Skeletal muscle tissue (tissue), 4 donors: ENCODE data around the gene SETD3. TPM values are rescaled to one million over a fixed set of nuclear protein-coding genes. Genes with fewer than 3 reads are reported as not detected.

Experiments used
- H3K27ac ChIP-seq: one replicate; pipeline ENCODE4 v1.7.0; 2013; ENCODE audit warnings: mild to moderate bottlenecking, low read depth, low read length, inconsistent platforms
- H3K27me3 ChIP-seq, 3 donors: one replicate each; pipeline ENCODE4 v1.7.0; 2013; ENCODE audit warnings: low read length in 3 of 3; ENCODE audit not compliant: control insufficient read depth in 3 of 3, insufficient read depth in 3 of 3
- H3K36me3 ChIP-seq, 3 donors: one replicate each; pipeline ENCODE4 v1.7.0; 2013; ENCODE audit warnings: low read length in 3 of 3; ENCODE audit not compliant: control insufficient read depth in 3 of 3, insufficient read depth in 3 of 3
- H3K4me1 ChIP-seq, 3 donors: one replicate each; pipeline ENCODE4 v1.7.0; 2013; ENCODE audit warnings: low read length in 3 of 3, mild to moderate bottlenecking in 3 of 3; ENCODE audit not compliant: control insufficient read depth in 3 of 3, insufficient read depth in 3 of 3
- H3K4me3 ChIP-seq, 3 donors: one replicate each; pipeline ENCODE4 v1.7.0; 2013; ENCODE audit warnings: low read length in 3 of 3
- H3K9ac ChIP-seq, 3 donors: one replicate each; pipeline ENCODE4 v1.7.0; 2013; ENCODE audit warnings: low read length in 3 of 3, mild to moderate bottlenecking in 3 of 3, moderate library complexity in 2 of 3, low read depth in 1 of 3
- H3K9me3 ChIP-seq, 3 donors: one replicate each; pipeline ENCODE4 v1.7.0; 2013; ENCODE audit warnings: low read length in 3 of 3; ENCODE audit not compliant: control insufficient read depth in 3 of 3
- total RNA-seq: library from RNA; depleted of rRNA; stranded (reverse); fragments of >200 nt; gene quantifications from one replicate; pipeline ENCODE4 v1.2.3, GENCODE V29; 2014
- donor health status: Osteomylitis.

The SETD3 gene
- total RNA-seq, 1 donor from 2014 or later: 112 TPM

DNA sequence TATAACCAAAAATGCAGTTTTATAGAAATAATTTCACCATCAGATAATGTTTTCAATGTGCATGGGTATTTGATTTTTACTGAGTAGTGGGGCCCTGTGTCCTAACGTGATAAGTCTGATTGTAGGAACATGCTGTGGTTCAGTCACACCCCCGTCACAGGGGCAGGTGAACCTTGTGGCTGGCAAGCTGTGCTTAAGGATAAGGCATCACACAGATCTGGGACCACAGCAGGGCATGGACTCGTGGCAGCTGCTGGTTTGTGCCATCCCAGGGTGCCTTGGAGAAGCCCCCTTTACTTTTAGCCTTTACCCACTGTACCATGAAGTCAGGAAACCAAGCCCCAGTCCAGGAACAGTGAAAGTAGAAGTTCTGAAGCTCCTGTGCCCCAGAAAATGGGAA, 17.2 kb upstream of the SETD3 start:
- H3K9me3 ChIP-seq: no peaks in the 10 kb centered on the region
- H3K4me3 ChIP-seq: no peak overlapping the region
- H3K4me1 ChIP-seq: peaks cover 0 to 3% (median 0%) of the 10 kb centered on the region in 3 donors
- H3K27ac ChIP-seq: no peak overlapping the region
- no peak overlapping the region for H3K9ac ChIP-seq
- peaks cover 49 to 67% (median 62%) of the 10 kb centered on the region in 3 donors for H3K36me3 ChIP-seq
- no peaks in the 10 kb centered on the region for H3K27me3 ChIP-seq

DNA sequence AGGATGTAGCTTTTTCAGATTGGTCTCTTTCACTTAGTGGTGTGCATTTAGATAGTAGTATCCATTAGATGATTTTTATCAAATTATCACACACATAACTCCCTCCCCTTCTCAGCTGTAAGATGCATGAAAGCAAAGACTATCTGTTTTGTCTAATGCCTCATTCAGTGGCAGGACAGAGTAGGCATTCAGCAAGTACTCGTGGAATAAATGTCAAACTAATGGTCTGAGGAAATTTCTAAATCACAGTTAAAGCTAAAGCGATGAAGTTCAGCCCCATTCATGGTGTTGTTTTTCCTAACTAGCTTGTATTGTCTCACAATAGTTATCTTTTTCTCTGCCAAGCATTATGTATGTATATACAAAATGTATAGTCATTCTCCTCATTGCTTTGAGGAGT, 16.7 kb upstream of the SETD3 start:
- Histone ChIP-seq H3K4me3 (no peak overlapping the region), H3K27me3 (no peaks in the 10 kb centered on the region), H3K36me3 (peaks cover 43 to 65% (median 56%) of the 10 kb centered on the region in 3 donors), H3K9ac (no peak overlapping the region), H3K27ac (no peak overlapping the region), H3K9me3 (no peaks in the 10 kb centered on the region), H3K4me1 (peaks cover 0 to 3% (median 0%) of the 10 kb centered on the region in 3 donors)

DNA sequence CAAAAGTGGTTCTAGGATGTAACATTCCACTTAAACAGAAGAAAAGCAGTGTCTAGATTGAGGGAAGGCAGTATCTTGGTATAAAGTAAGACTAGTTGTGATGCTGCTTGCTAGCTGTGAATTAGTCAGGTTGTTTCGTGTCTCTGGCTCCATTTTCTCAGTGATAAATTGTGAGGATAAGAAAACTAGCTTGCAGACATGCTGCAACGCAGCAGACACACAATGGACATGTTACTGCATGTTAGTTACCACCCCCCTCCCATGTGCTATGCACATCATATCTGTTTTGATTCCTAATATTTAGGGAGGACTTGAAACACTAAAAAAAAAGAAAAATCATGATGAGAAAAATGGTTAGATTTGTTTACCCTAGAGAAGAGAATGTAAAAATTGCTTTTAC, 3.4 kb upstream of the SETD3 start:
- no peaks in the 10 kb centered on the region for H3K36me3 ChIP-seq
- no peaks in the 10 kb centered on the region for H3K27me3 ChIP-seq
- no peak overlapping the region for H3K27ac ChIP-seq
- peaks cover 28 to 51% (median 39%) of the 10 kb centered on the region in 3 donors for H3K4me1 ChIP-seq
- H3K9ac ChIP-seq: no peak overlapping the region
- H3K9me3 ChIP-seq: no peaks in the 10 kb centered on the region
- H3K4me3 ChIP-seq: no peak overlapping the region

DNA sequence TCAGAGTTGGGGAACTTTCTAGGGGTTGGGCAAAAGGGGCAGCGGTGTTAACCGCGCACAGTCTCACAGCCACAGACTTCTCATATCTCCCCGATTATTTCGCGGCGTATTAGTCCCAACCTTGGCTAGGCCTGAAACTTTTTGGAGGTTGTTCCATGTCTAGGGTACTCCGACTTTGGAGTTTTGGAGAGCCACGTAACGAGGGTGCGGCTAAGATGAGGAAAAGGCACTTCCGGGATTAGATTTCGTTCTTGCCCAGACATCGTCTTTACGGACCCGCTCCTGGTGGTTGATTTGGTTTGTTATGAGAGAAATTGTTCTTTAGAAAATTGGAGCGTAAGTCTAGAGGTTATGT, 1.1 kb upstream of the SETD3 start:
- H3K4me3 ChIP-seq: peak overlapping the region; percentile 93 to 96 (median 93)
- peak overlapping the region; percentile 98 for H3K27ac ChIP-seq
- peak overlapping the region; percentile 95 to 99 (median 97) for H3K9ac ChIP-seq
- no peaks in the 10 kb centered on the region for H3K36me3 ChIP-seq
- peaks cover 33 to 52% (median 44%) of the 10 kb centered on the region in 3 donors for H3K4me1 ChIP-seq
- H3K27me3 ChIP-seq: no peaks in the 10 kb centered on the region
- H3K9me3 ChIP-seq: no peaks in the 10 kb centered on the region

DNA sequence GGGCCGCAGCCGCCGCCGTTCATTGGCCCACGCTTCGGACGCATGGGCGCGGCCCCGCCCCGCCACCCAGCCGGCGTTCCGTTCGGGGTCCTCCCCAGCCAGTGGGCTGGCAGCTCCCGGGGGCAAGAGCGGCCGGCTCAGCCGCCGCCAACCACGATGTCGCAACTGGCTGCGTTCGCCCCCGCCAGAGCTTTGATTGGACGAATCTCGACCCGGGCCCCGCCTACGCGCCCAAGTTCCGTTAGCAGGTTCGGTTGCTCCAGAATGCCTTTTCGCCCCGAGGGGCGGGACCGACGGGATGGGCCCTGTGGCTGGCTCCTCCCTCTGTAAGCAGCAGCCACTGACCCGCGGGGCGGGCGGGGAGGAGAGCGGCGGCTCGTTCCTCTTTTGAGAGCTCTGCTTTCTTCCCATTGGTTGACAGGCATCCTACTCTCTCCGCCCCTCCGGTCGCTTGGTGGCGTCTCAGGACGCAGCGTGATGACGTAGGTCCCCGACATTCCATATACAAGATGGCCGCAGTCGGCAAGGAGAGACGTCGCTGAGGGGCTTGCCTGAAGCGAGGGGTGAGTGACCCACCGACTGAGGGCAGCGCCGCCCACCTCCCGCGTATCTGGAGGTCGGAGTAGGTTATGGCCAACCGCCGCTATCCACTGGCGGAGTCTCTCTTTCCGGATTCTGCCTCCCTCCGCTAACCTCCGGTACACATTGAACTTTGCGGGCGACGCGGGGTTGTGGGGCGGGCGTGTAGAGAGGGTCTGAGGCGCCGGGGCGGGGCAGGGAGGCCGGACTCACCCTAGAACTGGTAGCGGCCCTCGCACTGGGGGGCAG, 472 bp upstream of the SETD3 start, which contains the start of gene CCNK:
TSS of gene CCNK (plus strand) at position 493 of the 828 bp plus-strand sequence. CDS start 11,269 bp downstream, outside the sequence.
- Histone ChIP-seq H3K9ac (peak within 1 kb of the TSS; percentile 95 to 99 (median 97)), H3K4me1 (peaks cover 33 to 47% (median 41%) of the 10 kb centered on the region in 3 donors), H3K4me3 (peak within 1 kb of the TSS; percentile 93 to 96 (median 93)), H3K27me3 (no peaks in the 10 kb centered on the region), H3K36me3 (no peaks in the 10 kb centered on the region), H3K27ac (peak within 1 kb of the TSS; percentile 98), H3K9me3 (no peaks in the 10 kb centered on the region)

DNA sequence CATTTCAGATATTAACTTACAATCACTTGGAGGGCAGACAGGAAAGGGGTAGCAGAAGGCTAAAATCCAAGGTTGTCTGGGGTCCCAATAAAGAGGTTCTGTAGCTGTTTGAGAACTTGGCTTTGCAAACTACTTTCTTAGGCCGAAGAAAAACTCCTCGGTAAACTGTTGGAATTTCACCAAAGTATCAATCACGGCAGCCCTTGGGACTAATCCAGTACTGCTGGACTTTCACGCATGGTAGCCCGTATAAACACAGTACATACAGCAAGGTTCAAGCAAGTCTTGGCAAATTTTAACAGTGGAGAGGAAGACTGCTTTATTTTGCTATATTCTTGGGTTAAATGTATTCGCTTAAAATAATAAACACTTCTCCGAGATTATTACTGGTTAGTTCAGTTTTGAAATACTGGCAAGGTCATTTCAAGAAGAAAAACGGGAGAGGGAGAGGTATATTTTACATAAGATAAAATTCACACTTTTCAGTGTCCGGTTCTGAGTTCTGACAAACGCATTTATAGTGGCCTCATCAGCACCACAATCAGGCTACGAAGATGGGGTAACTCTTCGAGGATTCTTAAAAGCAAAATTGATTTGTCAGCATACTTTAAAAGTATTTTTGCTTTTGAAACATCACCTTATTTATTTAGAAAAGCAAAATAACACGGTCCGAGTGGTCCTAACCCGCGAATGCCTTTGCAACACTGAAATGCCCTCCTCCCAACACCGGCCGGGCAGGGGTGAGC, 1.3 kb downstream of the SETD3 start:
- Histone ChIP-seq H3K27me3 (no peaks in the 10 kb centered on the region), H3K27ac (peak overlapping the region; percentile 89), H3K4me3 (peak overlapping the region; percentile 72 to 80 (median 77)), H3K36me3 (no peaks in the 10 kb centered on the region), H3K9me3 (no peaks in the 10 kb centered on the region), H3K4me1 (peaks cover 40 to 56% (median 43%) of the 10 kb centered on the region in 3 donors), H3K9ac (peak overlapping the region; percentile 1 to 88 (median 82))

DNA sequence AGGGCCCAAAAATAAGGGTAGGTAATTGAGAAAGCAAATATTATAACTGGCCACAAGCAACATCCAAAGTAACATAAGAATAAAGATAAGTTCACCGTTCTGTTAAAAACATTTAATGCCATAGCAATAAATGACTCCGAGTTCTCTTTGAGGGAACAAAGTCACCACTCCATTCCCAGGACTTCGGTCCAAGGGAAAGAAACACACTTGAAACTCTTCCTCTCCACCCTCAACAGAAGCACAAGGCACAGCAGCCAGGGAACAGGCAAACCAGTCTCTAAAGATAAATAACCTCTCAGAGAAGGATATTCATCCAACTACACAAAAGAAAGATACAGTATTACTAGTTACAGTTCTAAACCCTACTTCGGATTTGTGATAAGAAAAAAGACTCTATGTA, 2.5 kb downstream of the SETD3 start:
- Histone ChIP-seq H3K4me3 (peak overlapping the region in 2 of 3 donors; percentile 72 to 80), H3K36me3 (no peaks in the 10 kb centered on the region), H3K4me1 (peaks cover 38 to 54% (median 38%) of the 10 kb centered on the region in 3 donors), H3K9ac (peak overlapping the region in 2 of 3 donors; percentile 82 to 88), H3K27me3 (no peaks in the 10 kb centered on the region), H3K27ac (no peak overlapping the region), H3K9me3 (no peaks in the 10 kb centered on the region)

DNA sequence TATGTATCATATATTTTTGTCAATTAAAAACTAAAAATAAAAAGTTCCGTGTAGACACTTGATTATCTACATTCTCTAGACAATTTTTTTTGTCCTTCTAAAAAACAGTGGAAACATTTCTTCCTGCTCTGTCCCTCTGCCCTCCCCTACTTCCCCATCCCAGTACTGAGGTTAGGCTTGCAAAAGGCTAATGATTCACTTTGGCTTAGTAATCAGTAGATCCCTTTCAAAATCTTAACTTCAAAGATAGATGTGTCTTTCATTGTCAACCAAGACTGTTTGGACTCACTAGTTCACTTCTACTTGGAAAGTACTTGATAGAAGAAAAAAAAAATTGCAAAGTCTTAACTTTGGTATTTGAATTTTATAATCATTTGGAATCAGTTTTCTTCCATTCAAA, 3.8 kb downstream of the SETD3 start:
- H3K9ac ChIP-seq: no peak overlapping the region
- H3K36me3 ChIP-seq: no peaks in the 10 kb centered on the region
- peaks cover 26 to 49% (median 27%) of the 10 kb centered on the region in 3 donors for H3K4me1 ChIP-seq
- H3K27me3 ChIP-seq: no peaks in the 10 kb centered on the region
- H3K27ac ChIP-seq: no peak overlapping the region
- no peaks in the 10 kb centered on the region for H3K9me3 ChIP-seq
- H3K4me3 ChIP-seq: no peak overlapping the region

DNA sequence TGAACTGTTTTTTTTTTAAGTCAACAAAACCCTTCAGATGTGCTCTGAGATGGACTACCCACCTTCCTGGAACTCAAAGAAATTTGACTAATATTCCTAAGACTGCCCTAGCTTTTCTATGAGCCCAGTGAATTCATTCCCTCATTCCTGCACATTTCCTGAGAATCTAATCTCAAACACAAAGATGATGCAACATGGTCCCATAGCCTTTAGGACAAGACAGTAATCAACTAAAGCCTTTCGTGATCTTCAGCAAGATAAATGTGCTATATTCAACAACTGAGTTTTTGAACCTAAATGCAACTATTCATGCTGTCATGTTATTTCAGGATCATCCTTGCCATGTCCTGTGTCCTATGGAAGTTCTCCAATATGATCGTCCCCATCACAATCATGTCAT, 5.0 kb downstream of the SETD3 start:
- H3K4me3 ChIP-seq: no peak overlapping the region
- no peaks in the 10 kb centered on the region for H3K36me3 ChIP-seq
- peaks cover 29 to 51% (median 30%) of the 10 kb centered on the region in 3 donors for H3K4me1 ChIP-seq
- H3K27me3 ChIP-seq: no peaks in the 10 kb centered on the region
- H3K9ac ChIP-seq: no peak overlapping the region
- no peak overlapping the region for H3K27ac ChIP-seq
- H3K9me3 ChIP-seq: no peaks in the 10 kb centered on the region

DNA sequence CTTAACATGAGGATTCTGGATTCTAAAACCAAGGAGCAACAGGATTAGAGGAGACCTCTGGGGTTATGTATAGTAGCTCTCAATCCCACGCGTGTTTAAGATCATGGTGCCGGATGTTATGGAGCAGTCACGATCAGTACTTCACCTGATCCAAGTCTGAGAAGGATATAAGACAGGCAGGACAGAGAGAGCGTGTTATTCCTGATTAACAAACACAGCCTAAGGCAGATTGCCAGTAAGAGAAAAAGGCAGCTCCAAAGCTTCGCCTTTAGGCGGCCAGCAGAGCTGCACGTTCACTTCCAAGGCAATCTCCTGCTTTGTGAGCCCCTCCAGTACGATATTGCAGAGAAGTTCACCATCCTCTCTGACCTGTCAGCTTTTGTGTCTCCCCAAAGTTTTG, 5.5 kb downstream of the SETD3 start:
- H3K9ac ChIP-seq: peak overlapping the region in 1 of 3 donors; percentile 26
- H3K27me3 ChIP-seq: no peaks in the 10 kb centered on the region
- H3K36me3 ChIP-seq: no peaks in the 10 kb centered on the region
- H3K27ac ChIP-seq: no peak overlapping the region
- no peaks in the 10 kb centered on the region for H3K9me3 ChIP-seq
- no peak overlapping the region for H3K4me3 ChIP-seq
- peaks cover 29 to 55% (median 30%) of the 10 kb centered on the region in 3 donors for H3K4me1 ChIP-seq
